GM19099 (cell line): Measurements from ENCODE around the gene CAPN5.

ENCODE experiments used
- POLR2A ChIP-seq: IDR thresholded peaks from 3 replicates; pipeline ENCODE4 v1.6.1; 2011; ENCODE audit warnings: low read depth; ENCODE audit not compliant: insufficient read length; ENCODE audit errors: extremely low read depth

Gene CAPN5

GRCh38 chr11:77055101-77055561, 11.6 kb upstream of the CAPN5 start:
- no peak for TF ChIP-seq POLR2A

DNA sequence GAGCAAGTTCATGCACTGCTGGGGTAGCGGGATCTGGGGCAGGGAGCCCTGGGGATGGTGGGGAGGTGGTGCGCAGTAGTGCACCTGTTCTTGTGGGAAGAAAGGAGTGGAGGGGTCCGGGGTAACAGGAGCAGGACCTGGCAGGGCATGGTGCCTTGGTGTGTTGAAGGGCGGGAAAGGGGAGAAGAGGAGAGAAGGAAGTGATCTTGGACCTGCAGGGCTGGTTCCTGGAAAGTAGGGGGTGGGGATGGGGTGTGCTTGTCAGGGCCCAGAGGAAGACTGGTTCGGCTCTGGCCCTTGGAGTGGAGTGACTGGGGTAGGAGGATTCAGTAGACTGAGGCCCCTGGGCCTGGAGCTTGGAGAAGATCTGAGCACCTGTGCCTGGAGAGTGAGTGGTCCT, 10.9 kb upstream of the CAPN5 start:
- TF ChIP-seq POLR2A = no peak

- TF ChIP-seq POLR2A = no peak
These were observed 9.9 kb upstream of the CAPN5 start for GRCh38 chr11:77056814-77057402.

DNA sequence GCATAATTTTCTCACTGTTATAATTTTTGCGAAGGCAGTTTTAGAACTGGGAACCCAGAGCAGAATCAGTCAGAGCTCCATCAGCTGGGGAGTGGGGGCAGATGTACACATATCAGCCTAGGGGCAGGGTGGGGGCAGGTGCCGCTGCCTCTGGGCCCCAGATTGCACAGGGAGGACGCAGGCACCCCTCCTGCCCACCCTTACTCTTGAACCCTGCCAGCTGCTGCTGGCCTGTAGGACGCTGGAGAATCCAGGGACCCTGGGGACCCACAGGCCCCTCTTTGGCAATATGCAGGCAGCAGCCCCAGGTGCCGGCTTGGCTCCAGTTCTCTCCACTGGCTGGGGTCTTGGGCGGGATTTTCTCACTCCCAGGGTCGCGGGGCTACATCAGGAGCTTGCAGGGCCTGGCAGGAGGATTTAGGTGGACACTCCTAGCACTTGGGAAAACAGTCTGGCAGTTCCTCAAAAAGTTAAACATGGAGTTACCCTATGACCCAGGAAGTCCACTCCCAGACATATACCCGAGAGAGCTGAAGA, 8.8 kb upstream of the CAPN5 start:
- no peak for TF ChIP-seq POLR2A

DNA sequence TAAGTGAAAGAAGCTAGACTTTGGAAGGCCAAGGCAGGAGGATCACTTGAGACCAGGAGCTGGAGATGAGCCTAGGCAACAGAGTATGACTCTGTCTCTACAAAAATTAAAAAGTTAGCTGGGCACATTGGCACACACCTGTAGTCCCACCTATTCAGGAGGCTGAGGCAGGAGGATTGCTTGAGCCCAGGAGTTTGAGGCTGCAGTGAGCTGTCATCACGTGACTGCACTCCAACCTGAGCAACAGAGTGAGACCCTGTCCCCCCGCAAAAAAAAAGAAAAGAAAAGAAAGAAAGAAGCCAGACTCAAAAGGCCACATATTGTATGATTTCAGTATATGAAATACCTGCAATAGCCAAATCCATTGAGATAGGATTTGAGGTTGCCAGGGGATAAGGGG, 7.9 kb upstream of the CAPN5 start:
- TF ChIP-seq POLR2A = no peak

DNA sequence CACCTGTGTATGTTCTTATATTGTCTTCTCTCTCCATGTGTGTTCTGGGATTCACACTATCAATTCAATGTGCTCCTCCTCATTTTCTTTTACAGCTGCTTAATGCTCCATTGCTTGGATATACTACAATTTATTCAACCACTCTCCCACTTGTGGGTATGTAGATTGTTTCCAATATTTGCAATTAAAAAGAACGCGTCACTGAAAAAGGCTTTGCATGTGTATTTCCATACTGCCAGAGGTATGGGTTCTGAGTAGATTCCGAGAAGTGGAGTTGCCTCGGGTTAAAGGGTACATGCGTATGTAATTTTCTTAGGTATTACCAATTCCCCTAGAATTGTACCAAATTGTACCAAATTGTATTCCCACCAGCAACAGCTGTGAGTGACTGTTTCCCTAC, 7.0 kb upstream of the CAPN5 start:
- no peak for TF ChIP-seq POLR2A

DNA sequence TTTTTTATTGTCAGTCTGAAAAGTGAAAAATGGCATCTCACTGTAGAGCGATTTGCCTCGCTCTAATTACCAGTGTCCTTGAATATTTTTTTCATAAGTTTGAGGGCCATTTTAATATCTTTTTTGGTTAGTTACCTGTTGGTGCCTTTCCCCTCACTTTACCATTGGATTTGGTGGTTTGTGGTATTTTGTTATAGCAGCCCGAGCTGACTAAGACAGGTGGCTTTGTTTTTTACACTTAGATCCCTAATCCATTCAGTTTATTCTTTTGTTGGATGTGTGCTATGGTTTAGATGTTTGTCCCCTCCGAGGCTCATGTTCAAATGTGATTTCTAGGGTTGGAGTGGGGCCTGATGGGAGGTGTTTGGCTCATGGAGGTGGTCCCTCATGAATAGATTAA, 6.5 kb upstream of the CAPN5 start:
- TF ChIP-seq POLR2A = no peak

DNA sequence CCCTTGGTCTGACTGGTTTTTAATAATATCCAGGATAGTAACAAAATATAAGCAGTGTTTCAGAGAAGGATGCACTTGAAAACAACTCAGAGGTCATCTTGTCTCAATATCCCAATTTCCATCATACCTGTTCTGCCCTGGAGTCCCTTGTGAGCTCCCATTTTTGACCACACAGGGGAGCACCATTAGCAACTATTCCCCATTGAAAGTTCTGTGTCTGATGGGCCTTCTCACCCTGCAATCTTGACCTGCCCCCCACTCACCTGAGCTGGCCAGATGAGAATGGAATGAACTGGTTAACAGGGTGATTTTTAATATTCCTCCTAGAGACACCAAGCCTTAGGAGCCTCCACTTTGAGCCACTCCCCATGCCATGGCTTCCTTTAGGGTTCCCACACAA, 3.8 kb upstream of the CAPN5 start:
- no peak for TF ChIP-seq POLR2A

DNA sequence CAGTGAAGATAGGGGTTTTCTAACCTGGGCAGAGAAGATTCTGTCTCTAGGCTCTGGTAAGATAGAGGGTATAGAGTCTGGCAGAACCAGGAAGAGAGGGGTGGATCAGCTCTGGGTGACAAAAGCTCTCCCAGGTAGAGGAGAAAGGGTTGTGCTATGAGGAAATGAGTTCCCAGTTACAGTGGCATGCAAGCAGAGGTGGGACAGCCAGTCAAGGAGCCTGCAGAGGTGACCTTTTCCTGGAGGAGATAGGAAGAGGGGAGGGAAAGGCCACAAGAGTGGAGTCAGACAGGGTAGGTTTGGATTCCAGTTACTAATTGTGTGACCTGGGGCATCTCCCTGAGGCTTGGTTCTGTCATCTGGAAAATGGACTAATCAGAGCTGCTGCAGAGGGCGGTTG, 3.4 kb upstream of the CAPN5 start:
- TF ChIP-seq POLR2A = no peak

GRCh38 chr11:77063861-77064260, 2.9 kb upstream of the CAPN5 start:
- TF ChIP-seq POLR2A = no peak

DNA sequence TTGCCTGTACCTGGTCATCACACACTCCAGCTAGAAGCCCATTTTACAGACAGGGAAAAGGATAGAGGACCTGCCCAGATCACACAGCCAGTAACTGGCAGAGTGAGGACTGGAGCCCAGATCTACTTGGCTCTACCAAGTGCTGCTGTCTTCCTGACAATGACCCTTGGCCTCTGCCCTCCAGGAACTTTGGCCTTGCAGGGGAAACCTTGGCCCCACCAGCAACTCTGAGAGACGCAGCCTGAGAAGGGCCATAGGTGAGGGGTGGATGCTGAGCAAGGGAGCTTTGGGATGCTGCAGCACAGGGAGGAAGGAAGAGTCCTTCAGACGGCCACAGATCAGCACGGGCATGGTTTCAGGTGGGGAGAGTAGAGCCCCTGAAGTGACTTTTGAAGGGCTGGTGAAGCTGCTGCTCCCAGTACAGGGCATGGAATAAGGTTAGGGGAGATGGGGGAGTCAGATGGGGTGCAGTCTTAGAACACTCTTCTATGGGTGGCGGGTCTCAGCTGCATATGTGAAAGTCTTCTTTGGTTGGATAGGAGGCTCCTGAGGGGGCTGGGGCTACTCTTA, 2.0 kb upstream of the CAPN5 start:
- no peak for TF ChIP-seq POLR2A

DNA sequence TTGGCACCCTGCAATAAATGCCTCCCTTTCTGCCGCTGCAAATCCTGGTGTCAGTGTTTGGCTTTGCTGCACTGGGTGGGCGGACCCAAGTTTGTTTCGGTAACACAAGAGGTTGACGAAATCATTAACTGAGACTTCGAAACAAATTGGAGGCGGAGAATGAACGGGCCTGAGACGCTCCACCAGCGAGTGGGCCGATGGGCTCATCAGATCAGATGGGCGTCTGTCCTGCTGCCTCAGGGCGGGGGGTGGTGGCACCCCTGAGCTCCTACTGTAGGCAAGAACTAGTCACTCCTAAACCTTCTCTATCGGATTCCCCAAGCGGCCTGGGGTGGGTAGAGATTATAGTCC, 918 bp upstream of the CAPN5 start:
- TF ChIP-seq POLR2A = no peak

- TF ChIP-seq POLR2A = no peak
These were observed 1.2 kb downstream of the CAPN5 start for GRCh38 chr11:77067861-77068443.

DNA sequence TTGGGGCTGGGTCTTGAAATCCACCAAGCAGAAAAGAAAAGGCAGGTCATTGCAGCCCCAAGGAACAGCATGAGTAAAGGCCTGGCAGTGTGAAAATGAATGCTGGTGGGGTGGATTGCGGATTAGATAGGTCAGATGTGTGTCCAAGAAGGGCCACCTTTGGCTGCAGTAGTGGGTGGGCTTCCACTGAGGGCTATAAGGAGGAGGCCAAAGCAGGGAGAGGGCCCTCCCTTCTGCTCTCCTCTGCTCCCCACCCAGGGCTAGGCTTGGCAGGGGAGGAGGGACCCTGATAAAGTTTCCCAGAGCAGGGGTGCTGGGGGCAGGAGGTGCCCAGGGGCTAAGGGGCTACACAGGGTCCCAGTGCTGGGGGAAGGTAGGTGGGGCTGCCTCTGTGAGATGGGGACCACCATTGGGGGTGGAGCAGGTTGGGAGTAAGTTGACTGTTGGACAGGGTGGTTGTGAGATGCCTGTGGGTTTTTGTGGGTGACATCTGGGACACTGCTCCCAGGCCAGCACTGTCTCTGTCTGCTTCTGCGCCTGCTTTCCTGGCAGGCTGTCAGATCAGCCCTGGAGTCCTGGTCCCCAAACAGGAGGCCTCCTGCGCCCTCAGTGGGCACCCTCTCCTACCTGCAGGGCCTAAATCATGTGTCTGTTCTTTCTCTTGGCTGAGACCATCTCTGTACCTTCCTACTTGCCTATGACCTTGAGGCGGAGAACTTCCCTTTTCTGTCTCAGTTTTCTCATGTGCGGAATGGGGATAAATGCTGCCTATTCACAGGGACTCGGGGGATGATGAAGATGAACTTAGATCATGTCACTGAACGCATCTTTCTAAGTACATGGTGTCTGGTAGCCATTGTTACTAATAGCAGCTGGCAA, 1.9 kb downstream of the CAPN5 start:
- no peak for TF ChIP-seq POLR2A

DNA sequence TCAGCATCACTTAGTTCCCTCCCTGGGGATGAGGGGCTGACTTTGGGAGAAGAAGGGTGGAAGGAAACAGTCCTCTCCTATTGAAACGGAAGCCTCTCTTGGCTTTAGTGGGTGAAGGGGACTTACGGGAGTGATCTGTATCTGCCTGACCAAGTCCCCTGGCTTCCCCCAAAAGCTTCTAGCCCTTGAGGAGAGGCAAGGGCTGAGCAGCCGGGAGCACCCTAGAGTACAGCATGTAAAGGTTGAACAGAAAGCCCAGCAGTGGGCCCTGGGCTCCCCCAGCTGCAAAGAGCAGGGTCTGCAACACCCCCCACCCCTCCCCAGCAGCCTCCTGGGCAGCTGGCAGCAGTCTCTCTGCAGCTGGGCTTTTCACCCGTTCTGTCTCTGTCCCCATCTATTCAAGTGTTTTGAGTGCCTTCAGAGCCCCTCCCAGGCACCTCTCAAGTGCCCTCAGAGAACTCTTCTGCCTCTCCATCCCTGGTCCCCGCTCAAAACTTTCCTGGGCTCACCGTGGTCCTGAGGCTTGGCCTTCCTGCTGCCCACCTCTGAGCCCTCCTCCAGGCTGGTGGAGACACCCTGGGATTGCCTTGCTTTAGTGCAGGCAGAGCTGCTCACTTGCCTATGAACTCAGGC, 2.7 kb downstream of the CAPN5 start:
- no peak for TF ChIP-seq POLR2A
